ENCODE data around the gene COL1A2.

DNA sequence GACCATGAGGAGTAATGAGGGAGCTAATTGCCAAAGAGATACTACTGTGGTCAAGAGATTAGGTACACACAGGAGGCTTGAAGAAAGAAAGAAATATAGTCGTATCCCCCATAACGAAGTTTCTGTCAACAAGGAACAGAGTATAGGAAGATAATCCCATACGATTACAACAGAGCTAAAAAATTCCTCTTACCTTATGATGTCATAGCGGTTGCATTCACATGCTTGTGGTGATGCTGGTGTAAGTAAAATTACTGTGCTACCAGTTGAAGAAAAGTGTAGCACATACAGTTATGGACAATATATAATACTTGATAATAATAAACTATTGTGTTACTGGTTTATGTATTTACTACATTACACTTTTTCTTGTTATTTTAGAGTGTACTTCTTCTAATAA, 63.3 kb downstream of the COL1A2 start:
- TF ChIP-seq EP300 (conservative IDR thresholded peaks at IDR 0.05; ENCODE audit: poor library complexity, severe bottlenecking) (no peak), EZH2 (IDR thresholded peaks at IDR 0.05; ENCODE audit: borderline replicate concordance, insufficient read depth, low read length, poor library complexity, severe bottlenecking) (no peak), TAF1 (IDR thresholded peaks at IDR 0.05; ENCODE audit: low read depth) (no peak), RAD21 (conservative IDR thresholded peaks at IDR 0.05) (no peak)
- TF ChIP-seq, protein P1, sequence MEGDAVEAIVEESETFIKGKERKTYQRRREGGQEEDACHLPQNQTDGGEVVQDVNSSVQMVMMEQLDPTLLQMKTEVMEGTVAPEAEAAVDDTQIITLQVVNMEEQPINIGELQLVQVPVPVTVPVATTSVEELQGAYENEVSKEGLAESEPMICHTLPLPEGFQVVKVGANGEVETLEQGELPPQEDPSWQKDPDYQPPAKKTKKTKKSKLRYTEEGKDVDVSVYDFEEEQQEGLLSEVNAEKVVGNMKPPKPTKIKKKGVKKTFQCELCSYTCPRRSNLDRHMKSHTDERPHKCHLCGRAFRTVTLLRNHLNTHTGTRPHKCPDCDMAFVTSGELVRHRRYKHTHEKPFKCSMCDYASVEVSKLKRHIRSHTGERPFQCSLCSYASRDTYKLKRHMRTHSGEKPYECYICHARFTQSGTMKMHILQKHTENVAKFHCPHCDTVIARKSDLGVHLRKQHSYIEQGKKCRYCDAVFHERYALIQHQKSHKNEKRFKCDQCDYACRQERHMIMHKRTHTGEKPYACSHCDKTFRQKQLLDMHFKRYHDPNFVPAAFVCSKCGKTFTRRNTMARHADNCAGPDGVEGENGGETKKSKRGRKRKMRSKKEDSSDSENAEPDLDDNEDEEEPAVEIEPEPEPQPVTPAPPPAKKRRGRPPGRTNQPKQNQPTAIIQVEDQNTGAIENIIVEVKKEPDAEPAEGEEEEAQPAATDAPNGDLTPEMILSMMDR (IDR thresholded peaks at IDR 0.05; ENCODE audit: poor library complexity, severe bottlenecking), result no peak
- TF ChIP-seq, protein P2, sequence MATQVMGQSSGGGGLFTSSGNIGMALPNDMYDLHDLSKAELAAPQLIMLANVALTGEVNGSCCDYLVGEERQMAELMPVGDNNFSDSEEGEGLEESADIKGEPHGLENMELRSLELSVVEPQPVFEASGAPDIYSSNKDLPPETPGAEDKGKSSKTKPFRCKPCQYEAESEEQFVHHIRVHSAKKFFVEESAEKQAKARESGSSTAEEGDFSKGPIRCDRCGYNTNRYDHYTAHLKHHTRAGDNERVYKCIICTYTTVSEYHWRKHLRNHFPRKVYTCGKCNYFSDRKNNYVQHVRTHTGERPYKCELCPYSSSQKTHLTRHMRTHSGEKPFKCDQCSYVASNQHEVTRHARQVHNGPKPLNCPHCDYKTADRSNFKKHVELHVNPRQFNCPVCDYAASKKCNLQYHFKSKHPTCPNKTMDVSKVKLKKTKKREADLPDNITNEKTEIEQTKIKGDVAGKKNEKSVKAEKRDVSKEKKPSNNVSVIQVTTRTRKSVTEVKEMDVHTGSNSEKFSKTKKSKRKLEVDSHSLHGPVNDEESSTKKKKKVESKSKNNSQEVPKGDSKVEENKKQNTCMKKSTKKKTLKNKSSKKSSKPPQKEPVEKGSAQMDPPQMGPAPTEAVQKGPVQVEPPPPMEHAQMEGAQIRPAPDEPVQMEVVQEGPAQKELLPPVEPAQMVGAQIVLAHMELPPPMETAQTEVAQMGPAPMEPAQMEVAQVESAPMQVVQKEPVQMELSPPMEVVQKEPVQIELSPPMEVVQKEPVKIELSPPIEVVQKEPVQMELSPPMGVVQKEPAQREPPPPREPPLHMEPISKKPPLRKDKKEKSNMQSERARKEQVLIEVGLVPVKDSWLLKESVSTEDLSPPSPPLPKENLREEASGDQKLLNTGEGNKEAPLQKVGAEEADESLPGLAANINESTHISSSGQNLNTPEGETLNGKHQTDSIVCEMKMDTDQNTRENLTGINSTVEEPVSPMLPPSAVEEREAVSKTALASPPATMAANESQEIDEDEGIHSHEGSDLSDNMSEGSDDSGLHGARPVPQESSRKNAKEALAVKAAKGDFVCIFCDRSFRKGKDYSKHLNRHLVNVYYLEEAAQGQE (IDR thresholded peaks at IDR 0.05; ENCODE audit: borderline replicate concordance), result no peak
